ENCODE measurements around the gene ADCY1. TPM values are rescaled to one million over a fixed set of nuclear protein-coding genes. Genes with fewer than 3 reads are reported as not detected.

Gene ADCY1
- total RNA-seq, 2 donors from 2014 or later = 0.14 to 0.85 TPM

- no peak for ATAC-seq (ENCODE audit: insufficient number of reproducible peaks, low FRiP score, low read depth)
- TF ChIP-seq CTCF (IDR thresholded peaks at IDR 0.05) = no peak
- no peak for DNase-seq (ENCODE audit: low spot score)
These were observed 73.0 kb downstream of the ADCY1 start for GRCh38 chr7:45646996-45647825.

GRCh38 chr7:45647967-45648670 lies 74.0 kb downstream of the ADCY1 start:
- DNase-seq (ENCODE audit: low spot score) (no peak), ATAC-seq (ENCODE audit: insufficient number of reproducible peaks, low FRiP score, low read depth) (no peak)
- H3K27me3 ChIP-seq (replicated peaks; ENCODE audit: insufficient read depth) = no peaks in the 10 kb centered on the region
- no peak overlapping the region for H3K4me3 ChIP-seq
- TF ChIP-seq CTCF (IDR thresholded peaks at IDR 0.05) = no peak
- no peaks in the 10 kb centered on the region for H3K9me3 ChIP-seq
- H3K36me3 ChIP-seq = no peaks in the 10 kb centered on the region
- no peak overlapping the region for H3K27ac ChIP-seq
- no peaks in the 10 kb centered on the region for H3K4me1 ChIP-seq (ENCODE audit: control insufficient read depth in 1 of 2, low read depth in 2 of 2)

More at GRCh38 chr7:45646996-45647825, 73.0 kb downstream of the ADCY1 start:
- Histone ChIP-seq H3K27ac (no peak overlapping the region), H3K4me3 (no peak overlapping the region), H3K9me3 (no peaks in the 10 kb centered on the region), H3K27me3 (replicated peaks; ENCODE audit: insufficient read depth) (no peaks in the 10 kb centered on the region), H3K4me1 (ENCODE audit: control insufficient read depth in 1 of 2, low read depth in 2 of 2) (no peaks in the 10 kb centered on the region), H3K36me3 (no peaks in the 10 kb centered on the region)

GRCh38 chr7:45648671-45648995 lies 74.5 kb downstream of the ADCY1 start:
- no peak overlapping the region for H3K4me3 ChIP-seq
- no peaks in the 10 kb centered on the region for H3K9me3 ChIP-seq
- no peak for DNase-seq (ENCODE audit: low spot score)
- no peaks in the 10 kb centered on the region for H3K4me1 ChIP-seq (ENCODE audit: control insufficient read depth in 1 of 2, low read depth in 2 of 2)
- ATAC-seq (ENCODE audit: insufficient number of reproducible peaks, low FRiP score, low read depth) = no peak
- no peaks in the 10 kb centered on the region for H3K36me3 ChIP-seq
- no peaks in the 10 kb centered on the region for H3K27me3 ChIP-seq (replicated peaks; ENCODE audit: insufficient read depth)
- no peak overlapping the region for H3K27ac ChIP-seq
- TF ChIP-seq CTCF (IDR thresholded peaks at IDR 0.05) = no peak

- no peak overlapping the region for H3K27ac ChIP-seq
- no peak for DNase-seq (ENCODE audit: low spot score)
- H3K9me3 ChIP-seq = no peaks in the 10 kb centered on the region
- no peak for TF ChIP-seq CTCF (IDR thresholded peaks at IDR 0.05)
- no peaks in the 10 kb centered on the region for H3K27me3 ChIP-seq (replicated peaks; ENCODE audit: insufficient read depth)
- H3K4me1 ChIP-seq (ENCODE audit: control insufficient read depth in 1 of 2, low read depth in 2 of 2) = no peaks in the 10 kb centered on the region
- H3K36me3 ChIP-seq = no peaks in the 10 kb centered on the region
- no peak for ATAC-seq (ENCODE audit: insufficient number of reproducible peaks, low FRiP score, low read depth)
- no peak overlapping the region for H3K4me3 ChIP-seq
These were observed 75.6 kb downstream of the ADCY1 start for GRCh38 chr7:45649560-45650346.

Data from thoracic aorta (tissue), 2 donors.